Loucy (cell line): ENCODE data around the gene CPA2.

Experiments
- CTCF ChIP-seq: fragments of 200-600 bp; sonication (generic); conservative IDR thresholded peaks from 2 replicates; pipeline ENCODE4 v1.5.1; 2014; ENCODE audit warnings: mild to moderate bottlenecking, antibody characterized with exemption, low read length
- EZH2phosphoT487 ChIP-seq: fragments of 200-600 bp; IDR thresholded peaks from 2 replicates; pipeline ENCODE4 v1.6.1; 2018; ENCODE audit warnings: antibody characterized with exemption, mild to moderate bottlenecking, moderate library complexity, borderline replicate concordance

DNA sequence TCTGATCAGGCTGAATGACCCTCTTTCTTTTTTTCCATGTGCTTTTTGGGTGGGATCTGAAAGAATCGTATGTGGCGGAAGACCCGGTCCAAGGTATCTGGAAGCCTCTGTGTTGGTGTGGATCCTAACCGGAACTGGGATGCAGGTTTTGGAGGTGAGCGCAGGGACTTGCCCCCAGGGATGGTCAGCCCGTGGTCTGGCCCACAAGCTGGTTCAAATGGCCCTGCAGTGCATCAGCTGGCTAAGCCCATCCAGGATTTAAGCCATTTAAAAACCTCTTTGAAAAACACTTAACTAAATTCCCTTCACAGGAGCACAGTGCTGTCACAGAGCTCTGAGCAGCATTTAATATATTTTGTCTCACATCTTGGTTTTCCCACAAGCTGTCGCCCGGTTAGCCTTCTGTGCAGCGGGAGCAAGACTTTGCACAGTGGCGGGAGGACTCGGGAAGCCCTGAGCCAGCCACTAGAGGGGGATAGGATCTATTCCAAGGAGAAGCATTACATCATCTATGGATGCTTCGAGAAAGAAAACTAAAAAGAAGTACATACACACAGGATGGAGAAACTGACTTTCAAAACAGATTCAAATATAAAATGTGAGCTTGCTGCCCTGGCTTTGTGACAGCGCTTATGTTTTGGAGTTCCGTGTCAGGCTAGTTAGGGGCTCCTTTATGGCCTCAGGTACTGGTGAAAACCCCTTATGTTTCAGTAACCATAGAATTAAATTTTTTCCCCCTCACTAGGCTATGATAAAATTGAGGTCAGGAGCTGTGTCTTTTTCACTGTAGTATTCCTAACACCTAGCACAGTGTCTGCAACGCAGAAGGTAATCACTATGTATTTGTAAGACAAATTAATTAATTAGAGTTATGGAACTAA lies 11.3 kb downstream of the CPA2 start:
- TF ChIP-seq CTCF: peak; percentile 42
- no peak for TF ChIP-seq EZH2phosphoT487
